Stimulated activated CD4-positive, alpha-beta T cell treated with anti-CD3 and anti-CD28 coated beads, Interleukin-2, amount 100 ng/mL, for 48 hours (primary cell): ENCODE results near the gene CABP7.

Experiments used
- DNase-seq, 2 donors: peaks; one replicate each; pipeline ENCODE4 v3.0.0-alpha.2; 2020

CABP7 gene

GRCh38 chr22:29726106-29726505, 6.3 kb downstream of the CABP7 start:
- no peak for DNase-seq

- no peak for DNase-seq
Observed at GRCh38 chr22:29726512-29727130, 6.8 kb downstream of the CABP7 start.

GRCh38 chr22:29727131-29727523, 7.3 kb downstream of the CABP7 start:
- no peak for DNase-seq

- no peak for DNase-seq
Observed at GRCh38 chr22:29729161-29729560, 9.4 kb downstream of the CABP7 start.

- no peak for DNase-seq
Observed at GRCh38 chr22:29731058-29731850, 11.5 kb downstream of the CABP7 start.

- DNase-seq, result no peak
Observed at GRCh38 chr22:29732883-29733282, 13.1 kb downstream of the CABP7 start.

- DNase-seq, result no peak
Observed at GRCh38 chr22:29733362-29734201, 13.8 kb downstream of the CABP7 start.

GRCh38 chr22:29734406-29734805, 14.6 kb downstream of the CABP7 start:
- DNase-seq, result no peak

- DNase-seq, result no peak
Observed at GRCh38 chr22:29734838-29735237, 15.0 kb downstream of the CABP7 start.

GRCh38 chr22:29735416-29735815, 15.6 kb downstream of the CABP7 start:
- no peak for DNase-seq

- no peak for DNase-seq
Observed at GRCh38 chr22:29737251-29738117, 17.7 kb downstream of the CABP7 start.

- DNase-seq, result no peak
Observed at GRCh38 chr22:29738118-29738815, 18.5 kb downstream of the CABP7 start.

- DNase-seq, result no peak
Observed at GRCh38 chr22:29739346-29739875, 19.6 kb downstream of the CABP7 start.

- DNase-seq, result no peak
Observed at GRCh38 chr22:29740216-29740615, 20.4 kb downstream of the CABP7 start.

GRCh38 chr22:29741926-29742325, 22.1 kb downstream of the CABP7 start:
- DNase-seq, result no peak

GRCh38 chr22:29742326-29742725, 22.5 kb downstream of the CABP7 start:
- no peak for DNase-seq

GRCh38 chr22:29744902-29745301, 25.1 kb downstream of the CABP7 start:
- DNase-seq, result no peak

GRCh38 chr22:29747832-29748231, 28.0 kb downstream of the CABP7 start:
- DNase-seq, result no peak

- DNase-seq, result no peak
Observed at GRCh38 chr22:29748248-29748893, 28.6 kb downstream of the CABP7 start.

- no peak for DNase-seq
Observed at GRCh38 chr22:29750029-29750428, 30.2 kb downstream of the CABP7 start.
